ENCODE results near the gene CTNND1. TPM values are rescaled to one million over a fixed set of nuclear protein-coding genes. Genes with fewer than 3 reads are reported as not detected.
A peak's percentile ranks its signal among the peaks of the same experiment; 100 is the strongest.

The CTNND1 gene
- total and polyA plus RNA-seq, 2 experiments from 2014 or later = 65.0 to 130 TPM

DNA sequence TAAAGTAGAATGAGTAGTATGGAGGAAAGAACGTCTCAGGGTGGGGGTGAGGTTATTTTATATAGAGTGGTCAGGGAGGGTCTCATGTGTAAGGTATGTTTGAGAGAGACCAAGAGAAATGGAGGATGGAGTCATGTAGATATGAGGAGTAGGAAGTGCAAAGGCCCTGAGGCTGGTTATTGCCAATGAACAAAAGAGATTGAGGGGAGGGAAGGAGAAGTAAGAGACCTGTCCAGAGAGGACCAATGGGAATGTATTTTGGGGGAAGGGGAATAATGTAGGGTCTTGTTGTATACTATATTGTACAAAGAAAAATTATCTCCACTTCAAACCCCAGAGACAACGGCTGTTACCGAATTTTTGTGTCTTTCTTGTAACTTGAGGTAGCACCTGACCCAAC is 9.8 kb downstream of the CTNND1 start:
- H3K79me2 ChIP-seq = peaks cover 98% of the 10 kb centered on the region
- TF ChIP-seq EZH2phosphoT487 (IDR thresholded peaks at IDR 0.05; ENCODE audit: low read depth, severe bottlenecking, unreplicated experiment) (no peak), EZH2 (IDR thresholded peaks at IDR 0.05; ENCODE audit: borderline replicate concordance) (no peak), CTCF (IDR thresholded peaks at IDR 0.05; ENCODE audit: poor library complexity) (no peak)
- H3K9me2 ChIP-seq (replicated peaks; ENCODE audit: insufficient read depth) = no peaks in the 10 kb centered on the region
- H3K4me1 ChIP-seq (ENCODE audit: insufficient read depth) = peaks cover 20% of the 10 kb centered on the region
- no peak overlapping the region for H2AFZ ChIP-seq
- no peak overlapping the region for H3K27ac ChIP-seq
- H3K9me3 ChIP-seq (ENCODE audit: low read depth) = no peaks in the 10 kb centered on the region
- no peak for DNase-seq (ENCODE audit: low spot score)
- no peaks in the 10 kb centered on the region for H3K36me3 ChIP-seq (replicated peaks; ENCODE audit: insufficient read depth, low read depth)
- H3K4me2 ChIP-seq = no peak overlapping the region
- 98% methylated on average over 3 of the region's 3 CpGs for WGBS (ENCODE audit: low lambda C conversion rate, missing lambda C conversion rate)
- no peaks in the 10 kb centered on the region for H3K27me3 ChIP-seq
- H3K4me3 ChIP-seq = no peak overlapping the region
- peaks cover 95% of the 10 kb centered on the region for H4K20me1 ChIP-seq (ENCODE audit: insufficient read depth, poor library complexity, severe bottlenecking)

GRCh38 chr11:57772562-57772961 is 11.0 kb downstream of the CTNND1 start:
- no peaks in the 10 kb centered on the region for H3K9me2 ChIP-seq (replicated peaks; ENCODE audit: insufficient read depth)
- peaks cover 95% of the 10 kb centered on the region for H4K20me1 ChIP-seq (ENCODE audit: insufficient read depth, poor library complexity, severe bottlenecking)
- no peaks in the 10 kb centered on the region for H3K27me3 ChIP-seq
- TF ChIP-seq CTCF (IDR thresholded peaks at IDR 0.05; ENCODE audit: poor library complexity) (no peak), EZH2phosphoT487 (IDR thresholded peaks at IDR 0.05; ENCODE audit: low read depth, severe bottlenecking, unreplicated experiment) (no peak), EZH2 (IDR thresholded peaks at IDR 0.05; ENCODE audit: borderline replicate concordance) (no peak)
- H3K36me3 ChIP-seq (replicated peaks; ENCODE audit: insufficient read depth, low read depth) = no peaks in the 10 kb centered on the region
- H3K27ac ChIP-seq = peak overlapping the region; percentile 30
- H3K79me2 ChIP-seq = peaks cover 98% of the 10 kb centered on the region
- H3K4me3 ChIP-seq = no peak overlapping the region
- H3K4me2 ChIP-seq = no peak overlapping the region
- H3K9me3 ChIP-seq (ENCODE audit: low read depth) = no peaks in the 10 kb centered on the region
- 81% methylated on average over 4 of the region's 4 CpGs for WGBS (ENCODE audit: low lambda C conversion rate, missing lambda C conversion rate)
- H2AFZ ChIP-seq = no peak overlapping the region
- no peak for DNase-seq (ENCODE audit: low spot score)
- H3K4me1 ChIP-seq (ENCODE audit: insufficient read depth) = peaks cover 32% of the 10 kb centered on the region

DNA sequence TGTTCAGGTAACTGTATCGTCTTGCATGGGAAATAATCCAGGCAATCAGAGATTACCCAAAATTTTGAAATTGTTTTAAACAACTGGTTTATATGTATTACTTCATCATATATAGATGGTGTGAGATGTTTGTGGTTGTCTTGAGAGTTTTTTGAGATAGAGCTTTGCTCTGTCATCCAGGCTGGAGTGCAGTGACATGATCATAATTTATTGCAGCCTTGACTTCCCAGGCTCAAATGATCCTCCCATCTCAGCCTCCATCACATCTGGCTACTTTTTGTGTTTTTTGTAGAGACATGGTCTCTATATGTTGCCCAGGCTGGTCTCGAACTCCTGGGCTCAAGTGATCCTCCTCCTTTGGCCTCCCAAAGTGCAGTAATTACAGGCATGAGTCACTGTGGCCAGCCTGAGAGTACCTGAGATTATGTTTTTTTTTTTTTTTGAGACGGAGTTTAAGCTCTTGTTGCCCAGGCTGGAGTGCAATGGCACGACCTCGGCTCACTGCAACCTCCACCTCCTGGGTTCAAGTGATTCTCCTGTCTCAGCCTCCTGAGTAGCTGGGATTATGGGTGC is 11.5 kb downstream of the CTNND1 start:
- H3K4me2 ChIP-seq = no peak overlapping the region
- H3K4me3 ChIP-seq = no peak overlapping the region
- H3K79me2 ChIP-seq = peaks cover 96% of the 10 kb centered on the region
- DNase-seq (ENCODE audit: low spot score) = no peak
- TF ChIP-seq CTCF (IDR thresholded peaks at IDR 0.05; ENCODE audit: poor library complexity) = no peak
- no peak for TF ChIP-seq EZH2 (IDR thresholded peaks at IDR 0.05; ENCODE audit: borderline replicate concordance)
- no peak for TF ChIP-seq EZH2phosphoT487 (IDR thresholded peaks at IDR 0.05; ENCODE audit: low read depth, severe bottlenecking, unreplicated experiment)
- H3K27me3 ChIP-seq = no peaks in the 10 kb centered on the region
- H2AFZ ChIP-seq = no peak overlapping the region
- H3K36me3 ChIP-seq (replicated peaks; ENCODE audit: insufficient read depth, low read depth) = no peaks in the 10 kb centered on the region
- no peak overlapping the region for H3K27ac ChIP-seq
- H3K4me1 ChIP-seq (ENCODE audit: insufficient read depth) = peaks cover 38% of the 10 kb centered on the region
- H4K20me1 ChIP-seq (ENCODE audit: insufficient read depth, poor library complexity, severe bottlenecking) = peaks cover 92% of the 10 kb centered on the region
- H3K9me3 ChIP-seq (ENCODE audit: low read depth) = no peaks in the 10 kb centered on the region
- H3K9me2 ChIP-seq (replicated peaks; ENCODE audit: insufficient read depth) = no peaks in the 10 kb centered on the region
- 94% methylated on average over 5 of the region's 5 CpGs for WGBS (ENCODE audit: low lambda C conversion rate, missing lambda C conversion rate)

All from hepatocyte (in vitro differentiated cells).